HG03521 (cell line): Measurements from ENCODE around the gene PTH.
A peak's percentile ranks its signal among the peaks of the same experiment; 100 is the strongest.

Experiments used
- ATAC-seq: cut with Tn5 transposase; IDR thresholded peaks from one replicate; pipeline ENCODE4 v1.9.1; 2021; ENCODE audit warnings: mild to moderate bottlenecking, moderate library complexity; ENCODE audit not compliant: unreplicated experiment

PTH gene

GRCh38 chr11:13495929-13496328, at the start of gene PTH:
Gene PTH (minus strand): TSS chr11:13495997. CDS start chr11:13492855, 3,142 bp downstream.
- ATAC-seq: no peak

GRCh38 chr11:13538044-13538443, 42.2 kb upstream of the PTH start:
- ATAC-seq: no peak

DNA sequence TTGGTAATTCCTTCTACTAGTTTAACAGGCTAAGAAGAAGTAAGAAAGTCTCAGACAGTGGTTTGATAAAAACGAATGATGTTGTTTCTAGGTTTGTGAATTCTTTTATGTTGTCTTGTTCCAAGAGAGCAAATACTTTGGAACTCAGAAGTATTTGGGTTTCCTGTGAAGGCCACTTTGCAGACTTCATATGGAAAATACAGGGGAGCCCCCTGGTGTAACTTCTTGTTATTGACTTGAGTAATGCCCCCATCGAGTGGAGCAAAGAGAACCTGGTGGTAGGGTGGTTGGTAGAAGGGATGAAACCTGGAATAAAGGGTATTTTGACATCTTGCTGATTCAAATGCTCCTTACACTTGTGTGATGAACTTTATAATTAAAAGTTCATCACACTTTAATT, 40.0 kb upstream of the PTH start:
- no peak for ATAC-seq

- no peak for ATAC-seq
Measured at GRCh38 chr11:13534358-13534757, 38.6 kb upstream of the PTH start.

DNA sequence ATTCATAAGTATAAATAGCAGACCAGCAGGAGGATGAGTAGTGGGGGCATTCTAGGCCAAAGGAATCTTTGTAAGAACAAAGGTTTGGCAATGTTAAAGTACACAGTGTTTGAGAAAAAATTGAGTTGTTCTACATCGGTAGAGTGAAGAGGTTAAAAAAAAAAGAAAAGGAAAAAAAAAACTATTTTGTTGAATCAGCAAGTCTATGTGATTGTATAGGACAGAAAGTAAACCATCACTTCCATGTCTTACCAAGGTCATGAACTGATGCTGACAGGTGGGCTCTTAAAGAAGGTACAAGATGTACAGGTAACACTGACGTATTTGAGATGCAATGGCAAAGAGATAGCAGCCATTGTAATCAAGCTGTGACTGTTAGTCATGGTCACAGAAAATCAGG, 29.5 kb upstream of the PTH start:
- no peak for ATAC-seq

- no peak for ATAC-seq
Measured at GRCh38 chr11:13503393-13503792, 7.6 kb upstream of the PTH start.

DNA sequence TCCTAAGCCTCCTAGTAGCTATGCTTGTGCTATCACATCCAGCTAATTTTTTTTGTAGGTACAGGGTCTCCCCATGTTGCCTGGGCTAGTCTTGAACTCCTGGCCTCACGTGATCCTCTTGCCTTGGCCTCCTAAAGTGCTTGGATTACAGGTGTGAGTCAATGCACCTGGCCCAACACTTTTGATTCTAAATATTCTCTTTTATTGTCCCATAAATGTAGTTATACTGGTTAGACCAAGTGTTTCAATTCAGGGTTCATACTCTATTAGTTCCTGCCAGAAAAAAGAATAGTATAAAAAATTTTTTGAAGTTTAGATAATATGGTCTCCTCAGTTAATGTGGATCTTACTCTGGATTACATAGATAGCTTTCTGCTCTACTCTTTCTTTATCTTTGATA, 6.7 kb upstream of the PTH start:
- ATAC-seq: no peak

GRCh38 chr11:13494051-13494450, 1.7 kb downstream of the PTH start:
- no peak for ATAC-seq

DNA sequence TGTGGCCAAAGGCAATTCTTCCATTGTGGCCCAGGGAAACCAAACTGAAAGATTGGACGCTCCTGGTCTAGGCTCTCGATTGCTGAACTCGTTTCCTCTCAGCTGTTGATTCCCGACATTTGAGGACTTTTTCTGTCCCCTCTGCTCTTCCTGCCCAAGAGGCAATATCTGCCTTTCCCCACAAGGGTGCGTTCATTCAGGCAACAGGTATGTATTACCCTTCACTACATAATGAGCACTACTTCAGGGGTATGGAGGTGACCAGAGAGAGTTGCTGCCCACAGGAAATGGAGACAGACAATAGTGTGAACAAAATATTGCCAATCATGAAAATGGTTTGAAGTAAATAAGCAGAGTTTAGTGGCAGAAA, 8.2 kb downstream of the PTH start:
- no peak for ATAC-seq

GRCh38 chr11:13486926-13487660, 8.7 kb downstream of the PTH start:
- ATAC-seq: no peak

- no peak for ATAC-seq
Measured at GRCh38 chr11:13480198-13480597, 15.6 kb downstream of the PTH start.

- ATAC-seq: no peak
Measured at GRCh38 chr11:13479688-13480087, 16.1 kb downstream of the PTH start.

DNA sequence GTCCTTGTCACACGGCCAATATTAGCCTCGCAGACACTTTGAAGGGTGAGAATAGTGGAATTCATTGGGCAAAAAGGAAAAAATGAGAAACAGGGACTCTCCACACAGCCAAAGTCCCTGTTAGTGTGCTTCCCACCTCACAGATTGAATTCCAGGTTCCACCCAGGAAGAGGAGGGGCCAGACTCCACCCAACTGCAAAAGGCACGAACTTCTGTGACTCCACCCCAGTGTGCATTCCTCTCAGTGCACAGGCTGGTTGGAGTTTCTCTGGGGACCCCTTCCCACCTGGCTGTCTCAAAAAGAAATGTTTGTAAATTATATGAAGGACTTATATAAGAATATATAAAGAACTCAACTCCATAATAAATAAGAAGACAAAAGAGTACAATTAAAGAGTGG, 20.7 kb downstream of the PTH start:
- no peak for ATAC-seq

DNA sequence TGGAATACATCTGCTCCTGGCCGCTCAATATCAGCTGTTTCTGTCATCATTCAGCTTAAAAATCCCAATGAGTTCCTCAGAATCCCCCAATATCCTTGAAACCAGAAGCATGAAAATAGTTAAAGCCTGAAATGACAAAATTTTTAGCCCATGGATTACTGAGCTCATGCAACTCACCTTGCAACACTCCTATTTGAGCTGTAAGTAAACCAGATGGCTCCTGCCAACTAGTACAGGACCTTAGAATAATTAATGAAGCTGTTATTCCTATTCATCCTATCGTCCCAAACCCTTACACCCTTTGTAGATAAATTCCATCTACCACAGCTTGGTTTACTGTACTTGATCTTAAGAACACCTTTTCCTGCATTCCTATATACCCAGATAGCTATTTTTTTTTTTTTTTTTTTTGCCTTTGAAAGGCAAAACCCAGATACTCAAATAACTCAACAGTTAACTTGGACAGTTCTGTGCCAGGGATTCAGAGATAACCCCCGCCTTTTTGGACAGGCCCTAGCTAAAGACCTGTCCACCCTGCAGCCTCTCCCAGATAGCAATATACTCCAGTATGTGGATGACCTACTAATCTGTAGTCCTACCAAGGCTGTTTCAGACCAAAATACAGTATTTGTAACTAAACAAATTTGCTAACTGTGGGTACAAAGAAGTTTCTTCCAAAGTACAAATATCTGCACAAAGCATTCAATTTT, 22.6 kb downstream of the PTH start:
- no peak for ATAC-seq

- ATAC-seq: no peak
Measured at GRCh38 chr11:13468750-13469149, 27.0 kb downstream of the PTH start.

- no peak for ATAC-seq
Measured at GRCh38 chr11:13465909-13466371, 29.9 kb downstream of the PTH start.

GRCh38 chr11:13463779-13464290, 32.0 kb downstream of the PTH start:
- no peak for ATAC-seq

DNA sequence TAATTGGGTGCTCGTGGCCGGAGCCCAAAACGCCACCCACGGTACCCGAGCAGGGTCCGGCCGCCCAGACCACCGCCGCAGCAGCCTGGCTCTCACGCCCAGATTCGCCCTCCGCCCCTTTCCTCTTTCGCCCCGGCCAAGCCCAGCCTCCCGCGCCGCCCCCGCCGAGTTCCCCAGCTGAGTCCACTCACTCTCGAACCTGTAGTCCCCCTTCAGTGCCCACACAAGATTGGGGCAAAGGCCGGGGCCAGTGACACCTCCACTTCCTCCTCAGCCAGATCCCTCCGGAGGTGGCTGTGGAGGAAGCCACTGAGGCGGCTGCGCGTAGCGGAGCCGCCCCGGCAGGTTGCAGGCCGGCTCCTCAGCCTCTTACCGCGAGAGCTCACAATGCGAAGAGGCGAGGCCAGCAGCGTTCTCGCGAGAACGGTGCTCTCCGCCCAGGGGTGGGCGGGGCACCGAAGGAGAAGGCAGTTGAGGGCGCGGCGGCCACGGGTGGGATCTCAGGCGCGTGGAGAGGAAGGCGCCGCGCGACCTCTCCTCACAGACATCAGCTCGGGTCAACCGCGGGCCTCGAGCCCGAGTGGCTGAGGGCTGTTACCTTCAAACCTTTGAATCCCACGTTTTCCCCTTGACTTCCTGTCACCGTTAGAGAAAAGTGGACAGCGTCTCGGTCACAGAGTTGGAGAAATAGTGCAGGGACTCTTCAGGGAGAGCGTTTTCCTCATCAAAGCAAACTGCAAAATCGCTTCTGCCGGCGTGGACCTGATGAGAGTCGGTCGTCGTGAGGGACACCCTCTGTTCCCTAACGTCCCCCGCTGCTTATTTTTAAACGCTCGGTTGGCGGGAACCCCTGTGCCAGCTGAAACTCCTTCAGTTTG, 32.7 kb downstream of the PTH start, which contains the start of gene BTBD10:
BTBD10 (minus strand) TSS at position 322 of the 878 bp plus-strand sequence. CDS start 18,098 bp downstream, outside the sequence.
- ATAC-seq: peak; percentile 94

- peak; percentile 28 for ATAC-seq
Measured at GRCh38 chr11:13462311-13462900, 33.4 kb downstream of the PTH start.

GRCh38 chr11:13461291-13461690, 34.5 kb downstream of the PTH start:
- ATAC-seq: no peak
